Retinal pigment epithelial cell (primary cell): ENCODE results near the gene ZMYND11.

Experiments used
- DNase-seq: peaks from one replicate; pipeline ENCODE4 v3.0.0-alpha.2; 2010; ENCODE audit warnings: low read depth
- H3K4me3 ChIP-seq: 2 replicates; pipeline ENCODE4 v1.5.1; 2011; ENCODE audit warnings: mild to moderate bottlenecking, low read length, control low read depth, moderate library complexity
- TF ChIP-seq, protein P1 (sequence below): conservative IDR thresholded peaks from 2 replicates; pipeline ENCODE4 v1.5.1; 2011; ENCODE audit warnings: low read depth, low read length, control low read depth, inconsistent platforms

The ZMYND11 gene

GRCh38 chr10:288316-289200, 153.3 kb downstream of the ZMYND11 start:
- DNase-seq: no peak
- H3K4me3 ChIP-seq: no peak overlapping the region
- TF ChIP-seq, protein P1, sequence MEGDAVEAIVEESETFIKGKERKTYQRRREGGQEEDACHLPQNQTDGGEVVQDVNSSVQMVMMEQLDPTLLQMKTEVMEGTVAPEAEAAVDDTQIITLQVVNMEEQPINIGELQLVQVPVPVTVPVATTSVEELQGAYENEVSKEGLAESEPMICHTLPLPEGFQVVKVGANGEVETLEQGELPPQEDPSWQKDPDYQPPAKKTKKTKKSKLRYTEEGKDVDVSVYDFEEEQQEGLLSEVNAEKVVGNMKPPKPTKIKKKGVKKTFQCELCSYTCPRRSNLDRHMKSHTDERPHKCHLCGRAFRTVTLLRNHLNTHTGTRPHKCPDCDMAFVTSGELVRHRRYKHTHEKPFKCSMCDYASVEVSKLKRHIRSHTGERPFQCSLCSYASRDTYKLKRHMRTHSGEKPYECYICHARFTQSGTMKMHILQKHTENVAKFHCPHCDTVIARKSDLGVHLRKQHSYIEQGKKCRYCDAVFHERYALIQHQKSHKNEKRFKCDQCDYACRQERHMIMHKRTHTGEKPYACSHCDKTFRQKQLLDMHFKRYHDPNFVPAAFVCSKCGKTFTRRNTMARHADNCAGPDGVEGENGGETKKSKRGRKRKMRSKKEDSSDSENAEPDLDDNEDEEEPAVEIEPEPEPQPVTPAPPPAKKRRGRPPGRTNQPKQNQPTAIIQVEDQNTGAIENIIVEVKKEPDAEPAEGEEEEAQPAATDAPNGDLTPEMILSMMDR: no peak

GRCh38 chr10:289581-289980, 154.3 kb downstream of the ZMYND11 start:
- TF ChIP-seq, protein P1: no peak
- H3K4me3 ChIP-seq: no peak overlapping the region
- no peak for DNase-seq

GRCh38 chr10:290026-290725, 154.9 kb downstream of the ZMYND11 start:
- DNase-seq: no peak
- TF ChIP-seq, protein P1: no peak
- no peak overlapping the region for H3K4me3 ChIP-seq

DNA sequence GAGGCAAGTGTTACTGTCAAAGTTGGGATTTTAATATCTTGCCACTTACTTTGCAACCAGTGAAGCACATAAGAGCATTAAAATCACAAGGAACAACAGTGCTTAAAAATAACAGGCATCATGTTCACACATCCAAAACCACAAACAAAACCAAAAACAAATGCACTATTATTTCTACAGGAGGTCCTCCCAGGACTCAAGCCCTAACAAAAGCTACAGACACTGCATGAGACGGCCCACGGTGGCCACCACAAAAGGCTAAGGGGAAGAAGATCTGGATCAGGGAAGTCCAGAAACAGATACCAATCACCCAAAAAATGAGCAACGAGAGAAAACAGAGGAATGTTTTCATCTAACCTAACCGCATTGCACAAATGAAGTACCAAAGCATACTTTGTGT, 158.4 kb downstream of the ZMYND11 start:
- no peak for DNase-seq
- TF ChIP-seq, protein P1: no peak
- no peak overlapping the region for H3K4me3 ChIP-seq

DNA sequence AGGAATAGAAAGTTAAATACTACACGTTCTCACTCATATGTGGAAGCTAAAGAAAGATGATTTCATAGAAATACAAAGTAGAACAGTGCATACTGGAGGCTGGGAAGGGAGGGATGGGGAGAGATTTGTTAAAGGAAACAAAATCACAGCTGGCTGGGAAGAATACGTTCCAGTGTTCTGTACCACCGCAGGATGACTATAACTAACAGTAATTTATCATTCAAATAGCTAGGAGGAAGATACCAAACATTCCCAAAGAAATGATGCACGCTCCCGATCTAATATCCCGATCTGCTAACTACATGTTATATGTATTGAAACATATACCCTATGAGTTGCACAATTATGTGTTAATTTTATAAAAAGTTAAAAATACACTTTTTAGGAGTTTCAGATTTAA, 162.3 kb downstream of the ZMYND11 start:
- no peak overlapping the region for H3K4me3 ChIP-seq
- no peak for DNase-seq

DNA sequence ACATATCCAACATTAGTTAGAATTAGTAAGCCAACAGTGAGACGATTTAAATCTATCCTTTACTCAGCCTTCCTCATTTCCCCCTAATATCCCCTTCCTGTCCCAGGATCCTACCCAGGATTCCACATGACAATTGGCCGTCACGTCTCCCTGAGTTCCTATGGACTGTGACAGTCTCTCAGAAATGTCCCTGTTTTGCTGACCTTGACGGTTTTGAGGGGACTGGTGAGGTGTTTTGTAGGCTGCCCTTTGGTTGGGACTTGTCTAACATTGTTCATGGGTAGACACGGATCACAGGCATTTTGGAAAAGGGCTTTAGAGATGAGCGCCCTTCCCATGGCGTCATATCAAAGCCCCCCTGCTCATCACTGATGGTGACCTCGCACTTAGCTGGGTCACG, 162.8 kb downstream of the ZMYND11 start:
- no peak for DNase-seq
- TF ChIP-seq, protein P1: no peak
- H3K4me3 ChIP-seq: no peak overlapping the region

More for the DNA sequence above, 162.3 kb downstream of the ZMYND11 start:
- TF ChIP-seq, protein P1: no peak
